K562 (cell line): ENCODE data around the gene HCAR2. TPM values are rescaled to one million over a fixed set of nuclear protein-coding genes. Genes with fewer than 3 reads are reported as not detected.

Source experiments
- ATAC-seq: fragments of 200-7000 bp; cut with Tn5 transposase; 3 replicates; pipeline ENCODE4 v1.9.1; 2020; ENCODE audit warnings: moderate library complexity
- BruUV-seq: library from RNA; stranded (reverse); fragments of 400-500 nt; replicated peaks from 2 replicates; lab custom pipeline; 2021; lab: Mats Ljungman, UMichigan
- CTCF ChIA-PET: fragments of 300-600 bp; formaldehyde crosslinking; extraction: SDS; loops from one replicate; lab custom pipeline; 2021; ENCODE audit warnings: low intra/inter-chr PET ratio; lab: Yijun Ruan, JAX
- POLR2A ChIA-PET: fragments of 300-600, 350-650 bp; sonication (Branson Sonifier 250); formaldehyde crosslinking; extraction: SDS; loops from one replicate; lab custom pipeline; 2021; ENCODE audit warnings: antibody characterized with exemption, inconsistent platforms; lab: Yijun Ruan, JAX
- DNase-seq, 4 experiments: peaks; one replicate each; pipeline versions ENCODE4 v3.0.0 to v3.0.0-alpha.2; 2011 to 2018; ENCODE audit warnings: low spot score in 3 of 4, mixed read lengths in 3 of 4; ENCODE audit errors: extremely low read depth in 1 of 4
- FAIRE-seq: peaks from 2 replicates; lab custom pipeline; 2011; peaks lifted over from hg19 to GRCh38; lab: Jason Lieb, UNC
- H2AFZ ChIP-seq: 2 replicates; pipeline ENCODE4 v1.6.0; 2011; ENCODE audit warnings: low read depth, low read length, control low read depth, inconsistent platforms
- H3K27ac ChIP-seq: fragments of 200-600 bp; 3 replicates; pipeline ENCODE4 v1.8.0; 2011; ENCODE audit warnings: low read depth, mild to moderate bottlenecking, control low read depth, inconsistent platforms, low read length, moderate library complexity, mixed read lengths; ENCODE audit errors: extremely low read depth
- H3K27me3 ChIP-seq, 2 experiments: fragments of 300-600 bp in 1 of 2; 2 replicates in 1 of 2; 3 replicates in 1 of 2; pipeline versions ENCODE4 v1.6.0 to v1.8.0; 2011; ENCODE audit warnings: inconsistent platforms in 2 of 2, low read length in 2 of 2, mild to moderate bottlenecking in 1 of 2, mixed read lengths in 1 of 2, moderate library complexity in 1 of 2; ENCODE audit not compliant: control insufficient read depth in 2 of 2, insufficient read depth in 2 of 2
- H3K36me3 ChIP-seq: fragments of 300-600 bp; 3 replicates; pipeline ENCODE4 v1.8.0; 2011; ENCODE audit warnings: mild to moderate bottlenecking, low read length, inconsistent platforms; ENCODE audit not compliant: control insufficient read depth, insufficient read depth
- H3K4me1 ChIP-seq, 2 experiments: fragments of 200-600 bp in 1 of 2; replicated peaks in 1 of 2; 2 replicates in 1 of 2; 3 replicates in 1 of 2; pipeline versions ENCODE4 v1.5.1 to v1.8.0; 2011; ENCODE audit warnings: inconsistent platforms in 2 of 2, low read length in 2 of 2, mild to moderate bottlenecking in 1 of 2, mixed read lengths in 1 of 2, moderate library complexity in 1 of 2; ENCODE audit not compliant: control insufficient read depth in 2 of 2, insufficient read depth in 2 of 2
- H3K4me2 ChIP-seq: 2 replicates; pipeline ENCODE4 v1.6.1; 2011; ENCODE audit warnings: low read length, control low read depth, inconsistent platforms, mixed read lengths; ENCODE audit not compliant: insufficient read depth
- H3K4me3 ChIP-seq: fragments of 200-600 bp; sonication (generic), shearing (Covaris generic); 2 replicates; pipeline ENCODE4 v1.5.1; 2016; ENCODE audit warnings: control low read depth, inconsistent platforms
- H3K79me2 ChIP-seq: fragments of 200-600 bp; 3 replicates; pipeline ENCODE4 v1.8.0; 2011; ENCODE audit warnings: low read length, inconsistent platforms; ENCODE audit not compliant: control insufficient read depth, insufficient read depth
- H3K9ac ChIP-seq, 2 experiments: 2 replicates each; pipeline versions ENCODE4 v1.6.0 to v1.6.1; 2011; ENCODE audit warnings: low read depth in 2 of 2, low read length in 2 of 2, control low read depth in 1 of 2, inconsistent platforms in 1 of 2, mild to moderate bottlenecking in 1 of 2, mixed read lengths in 1 of 2; ENCODE audit not compliant: insufficient read depth in 1 of 2
- H3K9me1 ChIP-seq: one replicate; pipeline ENCODE4 v1.6.0; 2011; ENCODE audit warnings: inconsistent platforms, mild to moderate bottlenecking, low read length, moderate library complexity; ENCODE audit not compliant: control insufficient read depth, insufficient read depth
- H3K9me3 ChIP-seq: replicated peaks from 2 replicates; pipeline ENCODE4 v1.5.1; 2011; ENCODE audit warnings: low read depth, low read length, inconsistent platforms; ENCODE audit not compliant: control insufficient read depth, insufficient read depth
- H4K20me1 ChIP-seq: replicated peaks from 2 replicates; pipeline ENCODE4 v1.6.1; 2011; ENCODE audit warnings: low read length, inconsistent platforms, mixed read lengths; ENCODE audit not compliant: control insufficient read depth, insufficient read depth
- MNT ChIP-seq, 2 experiments: fragments of 450-650 bp; conservative IDR thresholded peaks; 2 replicates each; pipeline ENCODE4 v1.6.1; 2017; ENCODE audit warnings: mild to moderate bottlenecking in 2 of 2, moderate library complexity in 2 of 2
- NCOA6 ChIP-seq: fragments of 450-650 bp; IDR thresholded peaks from 2 replicates; pipeline ENCODE4 v1.6.1; 2017; ENCODE audit warnings: mild to moderate bottlenecking
- NR2C1 ChIP-seq, 2 experiments: fragments of 450-650 bp; IDR thresholded peaks; 2 replicates each; pipeline ENCODE4 v1.6.1; 2017; ENCODE audit warnings: mild to moderate bottlenecking in 2 of 2, antibody characterized with exemption in 1 of 2, inconsistent platforms in 1 of 2, missing compliant biosample characterization in 1 of 2, missing genetic modification characterization in 1 of 2
- RBM25 ChIP-seq: fragments of 200-400 bp; formaldehyde crosslinking; IDR thresholded peaks from 2 replicates; pipeline ENCODE4 v1.6.1; 2018; ENCODE audit warnings: low read length, low read depth, moderate library complexity; ENCODE audit not compliant: severe bottlenecking
- SMARCC2 ChIP-seq: fragments of 450-650 bp; IDR thresholded peaks from 2 replicates; pipeline ENCODE4 v1.6.1; 2017; ENCODE audit warnings: antibody characterized with exemption, moderate library complexity, mild to moderate bottlenecking, low read depth
- SRSF3 ChIP-seq: fragments of 200-400 bp; formaldehyde crosslinking; IDR thresholded peaks from 2 replicates; pipeline ENCODE4 v1.6.1; 2016; ENCODE audit warnings: mild to moderate bottlenecking, low read length, moderate library complexity; ENCODE audit not compliant: insufficient read depth
- TBL1XR1 ChIP-seq, 2 experiments: IDR thresholded peaks; 2 replicates each; pipeline ENCODE4 v1.6.1; 2012; ENCODE audit warnings: improper control_type of control experiment in 2 of 2, low read length in 2 of 2, mild to moderate bottlenecking in 1 of 2
- VEZF1 ChIP-seq: fragments of 200-800 bp; sonication (Bioruptor generic); IDR thresholded peaks from 2 replicates; pipeline ENCODE4 v1.6.1; 2017; ENCODE audit warnings: missing genetic modification characterization, missing compliant biosample characterization
- YBX1 ChIP-seq: fragments of 450-650 bp; IDR thresholded peaks from 2 replicates; pipeline ENCODE4 v1.7.1; 2016; ENCODE audit warnings: mild to moderate bottlenecking
- ZNF121 ChIP-seq: sonication (generic); formaldehyde crosslinking; conservative IDR thresholded peaks from 2 replicates; pipeline ENCODE4 v1.8.0; 2022; ENCODE audit warnings: missing genetic modification reagents
- WGBS: fragments of 100-300 bp; shearing (Covaris generic); methylation state at CpG from one replicate; pipeline ENCODE4 v1.1.6; 2016; ENCODE audit warnings: low coverage, mixed read lengths; ENCODE audit not compliant: insufficient coverage; ENCODE audit errors: missing lambda C conversion rate; 5-methylcytosine and 5-hydroxymethylcytosine counted together
- in situ Hi-C: fragments of 300-500 bp; cut with MboI; formaldehyde crosslinking; loops from 4 replicates; pipeline ENCODE4 v1.15.0; 2018; ENCODE audit warnings: inconsistent platforms, mixed read lengths
- intact Hi-C: fragments of 100-400 bp; cut with micrococcal nuclease; formaldehyde crosslinking; loops from 2 replicates; pipeline ENCODE4 v1.14.2; 2022
- polyA plus RNA-seq, 8 experiments: library from polyadenylated mRNA; depleted of rRNA in 4 of 8; stranded (reverse) in 5 of 8; unstranded in 3 of 8; fragments of >200 nt; fragmentation: Nextera tagmentation in 2 of 8; fragmentation: Illumina TruSeq in 1 of 8; extraction: Ambion mirVana in 2 of 8; extraction: Trizol in 1 of 8; gene quantifications; 2 replicates each; pipeline versions ENCODE4 v1.2.1 to v1.2.3, GENCODE V29; 2011 to 2014; ENCODE audit warnings: inconsistent platforms in 1 of 8, missing spikeins in 1 of 8
- total RNA-seq, 7 experiments: library from RNA; depleted of rRNA in 6 of 7; stranded (reverse); fragments of >200 nt in 6 of 7; fragmentation: Illumina TruSeq in 2 of 7; extraction: Trizol in 2 of 7; gene quantifications; 2 replicates each; pipeline versions ENCODE4 v1.2.1 to v1.2.3, GENCODE V29; 2011 to 2021; ENCODE audit warnings: low replicate concordance in 1 of 7

The HCAR2 gene
- total and polyA plus RNA-seq, 9 of the 15 experiments (the other 6 are each of a cell fraction or from before 2014, with no cell fraction given): not detected

GRCh38 chr12:122661938-122662337, 41.2 kb downstream of the HCAR2 start:
- H3K4me3 ChIP-seq: no peak overlapping the region
- ATAC-seq: no peak
- TF ChIP-seq NR2C1 (IDR thresholded peaks at IDR 0.05) (no peak), NR2C1 (tag; IDR thresholded peaks at IDR 0.05) (no peak), ZNF121 (CRISPR knock-in tag) (peak; percentile 63; the same call in 1 of the 2 replicates), SRSF3 (no peak), VEZF1 (CRISPR knock-in tag) (no peak), NCOA6 (no peak), TBL1XR1 (IDR thresholded peaks at IDR 0.05; ENCODE audit: low read length in 2 of 2) (no peak), SMARCC2 (no peak), MNT (conservative IDR thresholded peaks at IDR 0.05) (no peak), YBX1 (no peak), RBM25 (peak; percentile 19)
- TF ChIP-seq, all 486 proteins: peak for 2
- BruUV-seq: no TSS peak
- Histone ChIP-seq H3K9me3 (no peaks in the 10 kb centered on the region), H3K27me3 (peaks cover 0 to 8% of the 10 kb centered on the region in 2 experiments; a peak in 1 of 5 replicates), H3K36me3 (no peaks in the 10 kb centered on the region), H3K4me2 (no peak overlapping the region), H3K4me1 (no peaks in the 10 kb centered on the region; a peak in 1 of 5 replicates), H3K27ac (no peak overlapping the region), H3K9me1 (no peaks in the 10 kb centered on the region), H2AFZ (no peak overlapping the region), H3K9ac (no peak overlapping the region), H4K20me1 (no peaks in the 10 kb centered on the region), H3K79me2 (no peaks in the 10 kb centered on the region)
- 35% methylated on average over 3 of the region's 3 CpGs for WGBS
- in situ Hi-C loops: no loop called here
- ChIA-PET CTCF (no interaction called here), POLR2A (no interaction called here)
- no peak for DNase-seq
- no peak for FAIRE-seq
- intact Hi-C loops: no loop called here
